ENCODE data around the gene GPAT3.

GPAT3 gene

GRCh38 chr4:83644677-83645659, 109.1 kb downstream of the GPAT3 start:
- peak; percentile 9 for DNase-seq
- ATAC-seq: peak; percentile 46

- DNase-seq (no peak), ATAC-seq (no peak)
Measured at GRCh38 chr4:83646538-83647239, 110.8 kb downstream of the GPAT3 start.

- DNase-seq: no peak
- ATAC-seq: no peak
Measured at GRCh38 chr4:83651846-83652245, 115.9 kb downstream of the GPAT3 start.

All from stimulated activated naive CD8-positive, alpha-beta T cell treated with anti-CD3 and anti-CD28 coated beads, Interleukin-15, Interleukin-2, amounts not matched to agents 100 U/mL and 50 U/mL, for 24 hours (primary cell).